Endothelial cell of umbilical vein (primary cell): ENCODE measurements around the gene PPP2R2C.

Experiments used
- CTCF ChIP-seq, 2 donors: IDR thresholded peaks; 1 replicate in 1 of 2; 2 replicates in 1 of 2; pipeline ENCODE4 v1.5.1; 2011; ENCODE audit warnings: low read length in 2 of 2, mild to moderate bottlenecking in 2 of 2, moderate library complexity in 2 of 2, control low read depth in 1 of 2, inconsistent platforms in 1 of 2, low read depth in 1 of 2; ENCODE audit not compliant: insufficient read depth in 1 of 2; ENCODE audit errors: extremely low read depth in 1 of 2
- POLR2A ChIP-seq: IDR thresholded peaks from 2 replicates; pipeline ENCODE4 v1.6.1; 2012; ENCODE audit warnings: low read depth, mild to moderate bottlenecking, control low read depth, low read length
- POLR2AphosphoS5 ChIP-seq: IDR thresholded peaks from 2 replicates; pipeline ENCODE4 v1.6.1; 2012; ENCODE audit warnings: low read depth, mild to moderate bottlenecking, control low read depth, low read length, moderate library complexity; ENCODE audit not compliant: insufficient read depth

- TF ChIP-seq CTCF (IDR thresholded peaks at IDR 0.05; ENCODE audit: extremely low read depth in 1 of 2, insufficient read depth in 1 of 2, low read depth in 1 of 2, low read length in 2 of 2) (no peak), POLR2AphosphoS5 (no peak), POLR2A (no peak)
Observed at GRCh38 chr4:6516762-6517161, 44.3 kb upstream of the PPP2R2C start.
